G401 (cell line): ENCODE results near the gene LBR. TPM values are rescaled to one million over a fixed set of nuclear protein-coding genes. Genes with fewer than 3 reads are reported as not detected.
"Not testable (repeated sequence)": the region's sequence is repeated elsewhere in the genome, so short reads cannot be mapped to it uniquely, and the experiment has no call there.

Experiments used
- DNase-seq: peaks from one replicate; pipeline ENCODE4 v3.0.0-alpha.2; 2015; ENCODE audit warnings: low spot score
- in situ Hi-C: cut with HindIII; loops from 2 replicates; pipeline ENCODE4 v1.10.0; 2016; ENCODE audit warnings: low sequenced_read_pairs, mixed read lengths
- total RNA-seq: library from RNA; depleted of rRNA; stranded (reverse); fragments of >200 nt; shearing (Covaris generic); gene quantifications from 2 replicates; pipeline ENCODE4 v1.2.3, GENCODE V29; 2014

The LBR gene
- total RNA-seq, 1 experiment from 2014 or later: 49.1 TPM

- DNase-seq: no peak
- in situ Hi-C loops: no loop called here
These were observed 20.7 kb downstream of the LBR start for GRCh38 chr1:225406976-225407725.

GRCh38 chr1:225400968-225401367 is 26.9 kb downstream of the LBR start:
- DNase-seq: no peak
- in situ Hi-C loops: no loop called here

GRCh38 chr1:225396357-225396756 is 31.5 kb downstream of the LBR start:
- no peak for DNase-seq
- in situ Hi-C loops: no loop called here

- in situ Hi-C loops: no loop called here
- no peak for DNase-seq
These were observed 38.0 kb downstream of the LBR start for GRCh38 chr1:225389843-225390242.

- in situ Hi-C loops: no loop called here
- no peak for DNase-seq
These were observed 39.5 kb downstream of the LBR start for GRCh38 chr1:225388372-225388771.

GRCh38 chr1:225386860-225387259 is 41.0 kb downstream of the LBR start:
- in situ Hi-C loops, DNase-seq: not testable (repeated sequence)

- in situ Hi-C loops: no loop called here
- no peak for DNase-seq
These were observed 47.1 kb downstream of the LBR start for GRCh38 chr1:225380691-225381090.

- in situ Hi-C loops: no loop called here
- DNase-seq: no peak
These were observed 49.0 kb downstream of the LBR start for GRCh38 chr1:225378880-225379279.

- in situ Hi-C loops: no loop called here
- no peak for DNase-seq
These were observed 52.8 kb downstream of the LBR start for GRCh38 chr1:225374996-225375395.

GRCh38 chr1:225373155-225373554 is 54.7 kb downstream of the LBR start:
- in situ Hi-C loops: no loop called here
- DNase-seq: no peak

GRCh38 chr1:225371366-225372010 is 56.4 kb downstream of the LBR start:
- in situ Hi-C loops: no loop called here
- no peak for DNase-seq

- no peak for DNase-seq
- in situ Hi-C loops: no loop called here
These were observed 59.7 kb downstream of the LBR start for GRCh38 chr1:225368036-225368552.

- in situ Hi-C loops: no loop called here
- no peak for DNase-seq
These were observed 61.3 kb downstream of the LBR start for GRCh38 chr1:225366552-225366951.

- in situ Hi-C loops: no loop called here
- no peak for DNase-seq
These were observed 61.8 kb downstream of the LBR start for GRCh38 chr1:225366018-225366417.

GRCh38 chr1:225364439-225364838 is 63.4 kb downstream of the LBR start:
- no peak for DNase-seq
- in situ Hi-C loops: no loop called here

- in situ Hi-C loops: no loop called here
- no peak for DNase-seq
These were observed 65.0 kb downstream of the LBR start for GRCh38 chr1:225362805-225363204.

GRCh38 chr1:225361176-225361575 is 66.7 kb downstream of the LBR start:
- no peak for DNase-seq
- in situ Hi-C loops: no loop called here

GRCh38 chr1:225360119-225360518 is 67.7 kb downstream of the LBR start:
- in situ Hi-C loops: no loop called here
- DNase-seq: no peak

- no peak for DNase-seq
- in situ Hi-C loops: no loop called here
These were observed 72.0 kb downstream of the LBR start for GRCh38 chr1:225355863-225356262.

GRCh38 chr1:225354906-225355305 is 72.9 kb downstream of the LBR start:
- in situ Hi-C loops: no loop called here
- DNase-seq: no peak
